Fibroblast of lung (primary cell): ENCODE results near the gene KLHL3. TPM values are rescaled to one million over a fixed set of nuclear protein-coding genes. Genes with fewer than 3 reads are reported as not detected.

Source experiments
- DNase-seq, 2 donors: peaks; one replicate each; pipeline versions ENCODE4 v3.0.0 to v3.0.0-alpha.2; 2010; ENCODE audit warnings: low read depth in 2 of 2
- H2AFZ ChIP-seq: 2 replicates; pipeline ENCODE4 v1.5.1; 2012; ENCODE audit warnings: low read length, control low read depth, inconsistent platforms
- H3K27ac ChIP-seq: 2 replicates; pipeline ENCODE4 v1.5.1; 2011; ENCODE audit warnings: low read length, control low read depth; ENCODE audit not compliant: insufficient read depth
- H3K27me3 ChIP-seq: 2 replicates; pipeline ENCODE4 v1.5.1; 2011; ENCODE audit warnings: mild to moderate bottlenecking, low read length; ENCODE audit not compliant: control insufficient read depth, insufficient read depth
- H3K36me3 ChIP-seq: 2 replicates; pipeline ENCODE4 v1.5.1; 2011; ENCODE audit warnings: low read length; ENCODE audit not compliant: control insufficient read depth, insufficient read depth
- H3K4me1 ChIP-seq: 2 replicates; pipeline ENCODE4 v1.5.1; 2011; ENCODE audit warnings: low read length; ENCODE audit not compliant: control insufficient read depth, insufficient read depth; ENCODE audit errors: extremely low read depth
- H3K4me2 ChIP-seq: 2 replicates; pipeline ENCODE4 v1.5.1; 2011; ENCODE audit warnings: low read length, control low read depth; ENCODE audit not compliant: insufficient read depth; ENCODE audit errors: extremely low read depth
- H3K4me3 ChIP-seq, 4 experiments: fragments of 200-600 bp in 1 of 4; sonication (generic) in 1 of 4; replicated peaks in 1 of 4; 2 replicates each; pipeline ENCODE4 v1.5.1; 2011 to 2016; ENCODE audit warnings: low read length in 4 of 4, low read depth in 3 of 4, mild to moderate bottlenecking in 3 of 4, control low read depth in 2 of 4, inconsistent platforms in 1 of 4, mixed read lengths in 1 of 4; ENCODE audit not compliant: insufficient read depth in 1 of 4; ENCODE audit errors: control extremely low read depth in 1 of 4
- H3K79me2 ChIP-seq: 2 replicates; pipeline ENCODE4 v1.5.1; 2012; ENCODE audit warnings: mild to moderate bottlenecking, low read length, inconsistent platforms; ENCODE audit not compliant: control insufficient read depth, insufficient read depth
- H3K9ac ChIP-seq: 2 replicates; pipeline ENCODE4 v1.5.1; 2011; ENCODE audit warnings: mild to moderate bottlenecking, low read length, control low read depth; ENCODE audit not compliant: insufficient read depth
- H3K9me3 ChIP-seq: 2 replicates; pipeline ENCODE4 v1.5.1; 2012; ENCODE audit warnings: low read depth, low read length; ENCODE audit not compliant: control insufficient read depth, insufficient read depth
- H4K20me1 ChIP-seq: 2 replicates; pipeline ENCODE4 v1.5.1; 2011; ENCODE audit warnings: low read length; ENCODE audit not compliant: control insufficient read depth, insufficient read depth; ENCODE audit errors: extremely low read depth
- CTCF ChIP-seq, 2 donors: IDR thresholded peaks in 1 of 2; conservative IDR thresholded peaks in 1 of 2; 1 replicate in 1 of 2; 2 replicates in 1 of 2; pipeline ENCODE4 v1.5.1; 2011 to 2012; ENCODE audit warnings: low read length in 2 of 2, control low read depth in 1 of 2, inconsistent platforms in 1 of 2, low read depth in 1 of 2, mild to moderate bottlenecking in 1 of 2
- EZH2 ChIP-seq: IDR thresholded peaks from 2 replicates; pipeline ENCODE4 v1.5.1; 2012; ENCODE audit warnings: low read length, control low read depth, mild to moderate bottlenecking; ENCODE audit errors: missing control alignments
- polyA plus RNA-seq, 2 donors: library from polyadenylated mRNA; depleted of rRNA in 1 of 2; stranded (reverse) in 1 of 2; unstranded in 1 of 2; fragments of >200 nt; gene quantifications; 2 replicates each; pipeline ENCODE4 v1.2.1, GENCODE V29; 2011 to 2012; ENCODE audit warnings: missing spikeins in 1 of 2
- total RNA-seq: library from RNA; depleted of rRNA; stranded (reverse); fragments of >200 nt; gene quantifications from 2 replicates; pipeline ENCODE4 v1.2.1, GENCODE V29; 2014

The KLHL3 gene
- total and polyA plus RNA-seq, 2 donors (not counting 1 experiment from before 2014, with no cell fraction given): 0.60 to 2.3 TPM

- DNase-seq: no peak
- no peak overlapping the region for H3K4me3 ChIP-seq
- H3K36me3 ChIP-seq: no peaks in the 10 kb centered on the region
- H3K4me1 ChIP-seq: no peaks in the 10 kb centered on the region
- no peak overlapping the region for H3K9ac ChIP-seq
- no peaks in the 10 kb centered on the region for H4K20me1 ChIP-seq
- no peaks in the 10 kb centered on the region for H3K9me3 ChIP-seq
- peaks cover 11% of the 10 kb centered on the region for H3K27me3 ChIP-seq
- no peak overlapping the region for H3K27ac ChIP-seq
- H3K4me2 ChIP-seq: no peak overlapping the region
- no peak for TF ChIP-seq EZH2
- H3K79me2 ChIP-seq: no peaks in the 10 kb centered on the region
- H2AFZ ChIP-seq: no peak overlapping the region
Measured at GRCh38 chr5:137604348-137605095, 131.4 kb downstream of the KLHL3 start.

GRCh38 chr5:137603891-137604290 is 132.0 kb downstream of the KLHL3 start:
- H3K79me2 ChIP-seq: no peaks in the 10 kb centered on the region
- peaks cover 11% of the 10 kb centered on the region for H3K27me3 ChIP-seq
- no peak overlapping the region for H3K4me3 ChIP-seq
- H3K9me3 ChIP-seq: no peaks in the 10 kb centered on the region
- no peak for TF ChIP-seq EZH2
- TF ChIP-seq CTCF (conservative IDR thresholded peaks at IDR 0.05 in 1 of 2, IDR thresholded peaks at IDR 0.05 in 1 of 2; ENCODE audit: low read depth in 1 of 2, low read length in 2 of 2): no peak
- DNase-seq: no peak
- no peaks in the 10 kb centered on the region for H3K4me1 ChIP-seq
- H4K20me1 ChIP-seq: no peaks in the 10 kb centered on the region
- no peaks in the 10 kb centered on the region for H3K36me3 ChIP-seq
- no peak overlapping the region for H3K27ac ChIP-seq
- no peak overlapping the region for H2AFZ ChIP-seq
- H3K9ac ChIP-seq: no peak overlapping the region
- no peak overlapping the region for H3K4me2 ChIP-seq

GRCh38 chr5:137603356-137603755 is 132.5 kb downstream of the KLHL3 start:
- no peak overlapping the region for H3K9ac ChIP-seq
- H3K4me2 ChIP-seq: no peak overlapping the region
- H3K4me1 ChIP-seq: no peaks in the 10 kb centered on the region
- H3K36me3 ChIP-seq: no peaks in the 10 kb centered on the region
- H3K27ac ChIP-seq: no peak overlapping the region
- H3K27me3 ChIP-seq: peaks cover 9% of the 10 kb centered on the region
- no peak overlapping the region for H2AFZ ChIP-seq
- TF ChIP-seq EZH2 (no peak), CTCF (conservative IDR thresholded peaks at IDR 0.05 in 1 of 2, IDR thresholded peaks at IDR 0.05 in 1 of 2; ENCODE audit: low read depth in 1 of 2, low read length in 2 of 2) (no peak)
- H4K20me1 ChIP-seq: no peaks in the 10 kb centered on the region
- H3K79me2 ChIP-seq: no peaks in the 10 kb centered on the region
- DNase-seq: no peak
- H3K9me3 ChIP-seq: no peaks in the 10 kb centered on the region
- H3K4me3 ChIP-seq: no peak overlapping the region
